Measurements from ENCODE around the gene NOXO1. TPM values are rescaled to one million over a fixed set of nuclear protein-coding genes. Genes with fewer than 3 reads are reported as not detected.
A peak's percentile ranks its signal among the peaks of the same experiment; 100 is the strongest.
"Not testable (repeated sequence)": the region's sequence is repeated elsewhere in the genome, so short reads cannot be mapped to it uniquely, and the experiment has no call there.

Gene NOXO1
- total RNA-seq, 1 experiment from 2014 or later, result not detected

DNA sequence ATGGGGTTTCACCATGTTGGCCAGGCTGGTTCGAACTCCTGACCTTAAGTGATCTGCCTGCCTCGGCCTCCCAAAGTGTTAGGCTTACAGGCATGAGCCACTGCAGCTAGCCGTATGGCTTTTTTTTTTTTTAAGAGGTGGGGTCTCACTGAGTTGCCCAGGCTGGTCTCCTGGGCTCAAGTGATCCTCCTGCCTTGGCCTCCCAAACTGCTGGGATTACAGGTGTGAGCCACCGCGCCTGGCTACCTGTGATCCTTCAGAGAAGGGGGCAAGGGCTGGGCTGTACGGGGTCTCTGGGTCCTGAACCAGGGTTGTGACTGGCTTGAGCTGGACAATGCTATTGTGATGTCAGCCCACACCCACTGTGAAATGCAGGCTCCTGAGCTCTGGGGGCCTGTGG is 14.8 kb downstream of the NOXO1 start, which contains the start of gene RNF151:
RNF151 (plus strand) TSS at position 397 of the 400 bp plus-strand sequence. CDS start 26 bp downstream, outside the sequence.
- DNase-seq (ENCODE audit: low spot score), result no peak
- in situ Hi-C loops (cut with HindIII; ENCODE audit: low sequenced_read_pairs), result loop anchor here (10.0 kb wide), 1 partner anchor 112 kb away; no protein-coding TSS in a partner anchor

DNA sequence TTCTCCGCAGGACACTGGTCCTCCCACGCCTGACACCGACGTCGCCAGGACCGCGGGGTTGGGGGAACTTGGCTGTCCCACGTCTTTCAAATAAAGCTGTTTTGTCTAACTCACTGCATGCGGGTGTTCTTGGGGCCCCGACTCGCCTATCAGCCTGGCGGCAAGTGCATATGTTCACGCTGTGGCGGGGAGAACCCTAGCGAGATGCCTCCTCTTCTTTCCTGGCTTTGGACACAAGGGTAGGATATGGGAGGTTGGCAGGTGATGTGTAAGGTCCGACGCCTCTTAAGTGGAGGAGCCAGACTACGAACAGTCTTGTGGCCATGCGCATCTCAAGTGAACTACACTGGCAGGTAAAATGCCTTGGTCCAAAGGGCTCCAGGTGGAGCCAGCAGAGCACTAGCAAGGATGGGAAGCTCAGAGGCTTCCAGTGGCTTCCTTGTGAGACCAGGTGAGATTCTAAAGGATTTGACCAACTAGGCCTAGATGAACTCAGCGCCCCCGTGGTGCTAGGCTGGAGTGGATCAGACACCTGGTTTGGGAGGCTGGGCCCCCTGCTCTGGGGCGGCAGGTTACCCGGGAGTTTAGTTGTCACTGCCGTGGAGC is 15.8 kb downstream of the NOXO1 start:
- in situ Hi-C loops (cut with HindIII; ENCODE audit: low sequenced_read_pairs), result loop anchor here (10.0 kb wide), 1 partner anchor 111 kb away; no protein-coding TSS in a partner anchor
- no peak for DNase-seq (ENCODE audit: low spot score)

DNA sequence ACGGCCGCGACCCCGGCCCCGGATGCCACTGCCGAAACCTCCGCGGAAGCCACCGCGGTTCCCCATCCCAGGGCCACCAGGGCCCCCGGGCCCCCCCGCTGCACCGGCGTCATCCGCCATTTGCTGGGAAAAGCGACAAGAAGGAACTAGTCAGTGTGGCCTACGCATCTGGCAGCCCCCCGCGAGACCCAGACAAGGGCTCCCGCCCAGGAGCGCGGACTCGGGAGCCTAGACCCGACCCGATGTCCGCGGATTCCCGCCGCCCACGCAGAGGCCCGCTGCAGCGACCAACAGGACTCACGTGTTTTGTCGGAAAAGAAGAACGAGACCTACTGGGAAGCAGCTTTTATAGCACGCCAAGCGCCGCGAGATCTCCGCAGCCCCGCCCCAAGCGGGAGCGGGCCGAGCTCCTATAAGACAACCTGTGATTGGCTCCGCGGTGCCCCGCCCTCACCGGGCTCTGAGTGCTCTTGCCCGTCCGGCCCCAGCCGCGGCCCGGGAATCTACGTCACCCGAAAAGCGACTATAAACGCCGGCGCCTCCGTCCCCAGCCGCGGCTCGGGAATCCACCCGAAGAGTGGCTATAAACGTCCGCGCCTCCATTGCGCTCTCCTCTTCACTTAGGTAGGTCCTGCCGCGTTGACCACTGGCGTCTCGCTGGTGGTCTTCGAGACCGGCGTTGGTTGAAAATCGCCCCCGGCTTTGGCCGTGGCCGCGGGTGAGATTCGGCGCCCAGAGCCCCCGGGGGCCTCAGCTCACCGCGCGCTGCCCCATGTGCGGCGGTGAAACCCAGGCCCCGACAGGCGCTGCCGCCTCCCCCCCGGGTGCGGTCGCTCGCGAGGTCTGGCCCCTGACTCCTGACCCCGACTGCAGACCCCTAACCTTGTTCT is 16.5 kb downstream of the NOXO1 start, which contains the start of gene RPS2:
RPS2 (minus strand) TSS at position 321 of the 890 bp plus-strand sequence; CDS start at position 120, 201 bp downstream.
- DNase-seq (ENCODE audit: low spot score), result peak; percentile 99
- in situ Hi-C loops (cut with HindIII; ENCODE audit: low sequenced_read_pairs), result loop anchor here (10.0 kb wide), 1 partner anchor 110 kb away; no protein-coding TSS in a partner anchor

DNA sequence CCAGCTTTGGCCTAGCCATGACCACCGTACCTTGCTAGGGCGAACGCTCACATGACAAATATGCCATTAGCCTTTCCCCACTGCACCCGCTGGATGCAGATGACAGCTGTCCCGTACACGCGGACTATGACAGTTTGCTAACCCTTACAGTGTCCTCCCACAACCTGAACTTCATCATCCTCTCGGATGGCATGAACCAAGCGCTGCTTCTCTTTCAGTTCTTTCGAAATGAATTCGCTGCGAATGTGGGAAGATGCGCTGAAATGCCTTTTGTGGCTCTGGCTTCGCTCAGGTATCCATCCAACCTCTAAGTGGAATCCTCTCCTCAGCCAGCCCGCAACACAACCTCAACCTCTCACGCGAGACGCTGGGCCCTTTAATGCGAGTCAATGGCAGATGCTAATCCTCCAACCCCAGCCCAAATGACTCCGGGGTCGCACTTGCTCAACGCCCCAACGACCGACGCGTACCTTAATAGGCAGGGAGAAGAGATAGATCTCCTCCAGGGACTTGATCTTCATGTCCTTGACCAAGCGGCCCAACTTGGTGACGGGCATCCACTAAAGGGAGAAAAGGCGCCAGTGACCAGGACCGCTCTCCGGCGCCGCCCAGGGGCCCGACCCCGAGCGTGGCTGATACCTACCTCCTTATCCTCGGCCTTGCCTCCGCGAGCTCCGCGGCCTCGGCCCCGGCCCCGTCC is 17.3 kb downstream of the NOXO1 start:
- peak; percentile 66 for DNase-seq (ENCODE audit: low spot score)
- in situ Hi-C loops (cut with HindIII; ENCODE audit: low sequenced_read_pairs), result loop anchor here (10.0 kb wide), 1 partner anchor 109 kb away; no protein-coding TSS in a partner anchor

DNA sequence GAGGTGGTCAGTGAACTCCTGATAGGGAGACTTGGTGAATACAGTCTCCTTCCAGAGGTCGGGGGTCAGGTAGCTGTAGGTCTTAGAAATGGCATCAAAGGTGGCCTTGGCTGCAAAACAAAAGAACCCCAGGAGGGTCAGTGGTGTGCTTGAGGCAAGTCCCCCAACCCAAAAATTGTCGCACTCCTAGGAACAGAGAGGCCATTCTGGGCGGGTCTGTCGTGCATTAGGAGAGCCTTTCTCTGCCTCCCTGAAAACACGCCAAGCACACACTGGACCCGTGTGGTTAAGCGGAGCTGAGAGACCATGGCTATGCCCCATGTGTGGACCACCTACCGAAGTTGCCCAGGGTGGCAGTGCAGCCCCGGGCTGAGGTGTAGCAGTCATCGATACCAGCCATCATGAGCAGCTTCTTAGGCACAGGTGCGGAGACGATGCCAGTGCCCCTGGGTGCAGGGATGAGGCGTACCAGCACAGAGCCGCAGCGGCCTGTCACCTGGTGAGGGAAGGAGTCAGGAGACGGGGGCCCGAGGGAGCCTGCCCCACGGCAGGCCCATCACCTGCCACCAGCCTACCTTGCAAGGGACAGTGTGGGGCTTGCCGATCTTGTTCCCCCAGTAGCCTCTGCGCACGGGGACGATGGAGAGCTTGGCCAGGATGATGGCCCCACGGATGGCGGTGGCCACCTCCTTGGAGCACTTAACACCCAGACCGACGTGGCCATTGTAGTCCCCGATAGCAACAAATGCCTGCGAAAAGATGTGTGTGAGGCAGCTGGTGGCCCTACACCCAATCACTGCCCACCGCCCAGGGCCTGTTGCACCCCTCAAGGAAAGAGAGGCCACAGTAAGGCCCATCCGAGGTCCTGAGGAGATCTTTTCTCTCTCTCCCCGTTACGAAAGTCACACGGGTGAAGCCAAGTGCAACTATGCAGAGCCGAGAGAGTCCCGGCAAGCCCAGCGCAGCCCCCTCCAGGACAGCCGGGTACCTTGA is 18.8 kb downstream of the NOXO1 start:
- in situ Hi-C loops (cut with HindIII; ENCODE audit: low sequenced_read_pairs), result loop anchor here (10.0 kb wide), 1 partner anchor 108 kb away; no protein-coding TSS in a partner anchor
- DNase-seq (ENCODE audit: low spot score), result not testable (repeated sequence)

DNA sequence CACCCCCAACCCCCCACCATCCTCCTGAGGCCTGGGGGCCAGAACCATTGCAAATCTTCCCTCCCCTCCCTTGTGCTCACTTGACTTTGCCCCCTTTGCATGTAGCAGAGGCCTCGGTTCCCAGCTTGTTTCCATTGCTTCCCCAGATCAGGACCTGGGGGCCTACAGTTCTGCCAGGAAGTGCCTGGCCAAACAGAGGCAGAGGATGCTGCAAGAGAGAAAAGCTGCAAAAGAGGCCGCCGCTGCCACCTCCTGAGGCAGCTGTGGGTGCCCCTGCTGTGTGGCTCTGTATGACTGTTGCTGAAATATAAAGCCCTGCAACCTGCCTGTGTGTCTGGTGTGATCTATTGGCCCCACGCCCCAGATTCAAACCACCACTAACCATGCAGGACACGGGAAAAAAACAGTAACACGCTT is 19.6 kb downstream of the NOXO1 start:
- in situ Hi-C loops (cut with HindIII; ENCODE audit: low sequenced_read_pairs), result loop anchor here (10.0 kb wide), 1 partner anchor 107 kb away; no protein-coding TSS in a partner anchor
- no peak for DNase-seq (ENCODE audit: low spot score)

DNA sequence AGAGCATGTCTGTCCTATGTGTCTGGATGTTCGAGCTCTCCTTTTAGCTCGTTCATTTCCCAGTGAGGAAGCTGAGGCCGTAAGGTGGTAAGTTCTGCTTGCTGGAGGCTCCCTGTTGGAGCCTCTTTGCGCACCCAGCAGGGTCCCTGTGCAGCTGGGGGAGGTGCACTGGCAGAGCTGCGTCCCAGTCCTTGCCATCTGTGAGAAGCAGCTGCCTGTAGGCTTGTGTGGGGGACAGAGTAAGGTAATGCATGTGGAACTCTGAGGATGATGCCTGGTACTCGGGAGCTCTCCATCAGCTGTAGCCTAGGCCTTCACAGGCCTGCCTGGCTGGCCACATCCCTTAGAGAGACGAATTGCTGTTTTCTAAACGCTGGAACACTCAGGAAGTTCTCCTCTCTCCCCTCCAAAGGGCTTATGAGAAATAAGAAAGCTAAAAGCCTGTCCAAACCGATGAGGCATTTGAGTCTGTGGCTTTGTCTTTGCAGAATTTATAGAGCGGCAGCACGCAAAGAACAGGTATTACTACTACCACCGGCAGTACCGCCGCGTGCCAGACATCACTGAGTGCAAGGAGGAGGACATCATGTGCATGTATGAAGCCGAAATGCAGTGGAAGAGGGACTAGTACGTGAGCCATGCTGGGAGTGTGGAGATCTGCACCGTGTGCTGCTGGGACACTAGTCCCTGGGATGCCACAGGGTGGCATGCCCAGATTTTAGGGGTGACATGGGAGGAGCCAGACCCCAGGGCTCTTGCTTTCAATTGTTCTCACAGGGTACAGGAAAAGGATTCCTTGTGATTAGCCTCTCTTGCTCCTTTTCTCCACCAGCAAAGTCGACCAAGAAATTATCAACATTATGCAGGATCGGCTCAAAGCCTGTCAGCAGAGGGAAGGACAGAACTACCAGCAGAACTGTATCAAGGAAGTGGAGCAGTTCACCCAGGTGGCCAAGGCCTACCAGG is 20.3 kb downstream of the NOXO1 start:
- DNase-seq (ENCODE audit: low spot score), result peak; percentile 56
- in situ Hi-C loops (cut with HindIII; ENCODE audit: low sequenced_read_pairs), result loop anchor here (10.0 kb wide), 1 partner anchor 106 kb away; no protein-coding TSS in a partner anchor

DNA sequence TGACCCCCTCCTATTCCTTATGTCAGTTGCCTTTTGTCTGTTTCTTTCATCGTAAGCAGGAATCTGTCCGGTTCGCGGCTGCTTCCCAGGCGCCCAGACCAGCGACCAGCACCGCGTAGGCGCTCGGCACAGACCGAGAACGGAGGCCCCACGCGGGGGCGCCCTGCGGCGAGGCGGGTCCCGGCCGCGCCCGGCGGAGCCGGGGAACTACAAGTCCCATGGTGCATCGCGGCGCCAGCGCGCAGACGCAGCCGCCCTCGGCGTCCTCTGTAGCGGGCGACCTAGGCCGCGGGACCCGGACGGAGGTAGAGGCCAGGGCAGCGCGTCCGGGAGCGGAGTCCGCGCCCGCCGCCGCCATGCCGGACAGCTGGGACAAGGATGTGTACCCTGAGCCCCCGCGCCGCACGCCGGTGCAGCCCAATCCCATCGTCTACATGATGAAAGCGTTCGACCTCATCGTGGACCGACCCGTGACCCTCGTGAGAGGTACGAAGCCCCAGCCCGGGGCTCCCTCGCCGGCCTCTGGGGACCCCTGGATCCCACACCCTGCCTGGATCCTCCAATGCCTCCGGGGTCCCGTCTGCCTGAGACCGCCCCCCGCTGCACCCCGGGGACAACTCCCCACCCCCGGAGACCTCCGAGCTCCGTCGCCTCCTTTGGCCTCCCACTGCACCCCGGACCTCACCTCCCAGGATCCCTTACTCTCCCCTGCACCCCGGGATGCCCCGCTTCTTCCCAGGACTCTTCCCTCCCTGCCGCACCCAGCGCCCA is 21.8 kb downstream of the NOXO1 start, which contains the start of gene NDUFB10:
NDUFB10 (plus strand) TSS at position 270 of the 771 bp plus-strand sequence; CDS start at position 357, 87 bp downstream.
- in situ Hi-C loops (cut with HindIII; ENCODE audit: low sequenced_read_pairs), result loop anchor here (10.0 kb wide), 1 partner anchor 105 kb away; no protein-coding TSS in a partner anchor
- peak; percentile 79 for DNase-seq (ENCODE audit: low spot score)

DNA sequence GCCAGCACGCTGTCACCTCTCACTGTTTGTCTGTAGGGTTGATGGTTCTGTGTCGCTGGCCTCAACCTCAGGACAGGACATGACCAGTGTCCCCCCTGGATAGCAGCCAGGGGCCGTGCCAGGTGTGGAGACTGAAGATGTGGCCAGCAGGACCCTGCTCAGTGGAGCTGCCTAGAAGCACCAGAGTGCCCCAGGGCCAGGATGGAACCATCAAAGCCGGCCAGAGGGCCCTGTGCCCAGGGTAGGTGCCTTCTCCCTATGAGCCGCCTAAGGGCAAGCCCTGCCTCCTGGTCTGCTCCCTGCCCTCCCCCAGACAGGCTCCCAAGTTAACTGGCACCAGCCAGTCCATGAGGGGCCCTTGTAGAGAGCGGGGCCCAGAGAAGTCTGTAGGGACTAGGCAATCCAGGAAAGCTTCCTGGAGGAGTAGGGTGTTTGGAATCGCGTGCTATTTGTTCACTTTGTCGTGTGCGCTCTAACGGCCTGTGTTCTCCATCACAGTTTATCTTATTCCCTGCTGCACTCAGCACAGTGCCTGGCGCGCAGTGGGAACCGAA is 22.5 kb downstream of the NOXO1 start:
- in situ Hi-C loops (cut with HindIII; ENCODE audit: low sequenced_read_pairs), result no loop called here
- no peak for DNase-seq (ENCODE audit: low spot score)

DNA sequence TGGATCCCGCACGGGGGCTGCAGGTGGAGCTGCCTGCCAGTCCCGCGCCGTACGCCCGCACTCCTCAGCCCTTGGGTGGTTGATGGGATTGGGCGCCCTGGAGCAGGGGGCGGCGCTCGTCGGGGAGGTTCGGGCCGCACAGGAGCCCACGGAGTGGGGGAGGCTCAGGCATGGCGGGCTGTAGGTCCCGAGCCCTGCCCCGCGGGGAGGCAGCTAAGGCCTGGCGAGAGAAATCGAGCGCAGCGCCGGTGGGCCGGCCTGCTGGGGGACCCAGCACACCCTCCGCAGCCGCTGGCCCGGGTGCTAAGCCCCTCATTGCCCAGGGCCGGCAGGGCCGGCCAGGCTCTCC is 23.2 kb downstream of the NOXO1 start:
- DNase-seq (ENCODE audit: low spot score); in situ Hi-C loops (cut with HindIII; ENCODE audit: low sequenced_read_pairs): not testable (repeated sequence)

DNA sequence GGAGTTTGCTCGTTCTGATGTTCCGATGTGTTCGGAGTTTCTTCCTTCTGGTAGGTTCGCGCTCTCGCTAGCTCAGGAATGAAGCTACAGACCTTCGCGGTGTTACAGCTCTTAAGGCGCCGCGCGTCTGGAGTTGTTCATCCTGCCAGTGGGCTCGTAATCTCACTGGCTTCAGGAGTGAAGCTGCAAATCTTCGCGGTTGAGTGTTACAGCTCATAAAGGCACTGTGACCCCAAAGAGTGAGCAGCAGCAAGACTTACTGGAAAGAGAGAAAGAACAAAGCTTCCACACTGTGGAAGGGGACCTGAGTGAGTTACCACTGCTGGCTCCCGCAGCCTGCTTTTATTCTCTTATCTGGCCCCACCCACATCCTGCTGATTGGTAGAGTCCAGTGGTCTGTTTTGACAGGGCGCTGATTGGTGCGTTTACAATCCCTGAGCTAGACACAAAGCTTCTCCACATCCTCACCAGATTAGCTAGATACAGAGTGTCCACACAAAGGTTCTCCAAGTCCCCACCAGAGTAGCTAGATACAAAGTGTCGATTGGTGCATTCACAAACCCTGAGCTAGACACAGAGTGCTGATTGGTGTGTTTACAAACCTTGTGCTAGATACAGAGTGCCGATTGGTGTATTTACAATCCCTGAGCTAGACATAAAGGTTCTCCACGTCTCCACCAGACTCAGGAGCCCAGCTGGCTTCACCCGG is 23.7 kb downstream of the NOXO1 start:
- DNase-seq (ENCODE audit: low spot score); in situ Hi-C loops (cut with HindIII; ENCODE audit: low sequenced_read_pairs): not testable (repeated sequence)

DNA sequence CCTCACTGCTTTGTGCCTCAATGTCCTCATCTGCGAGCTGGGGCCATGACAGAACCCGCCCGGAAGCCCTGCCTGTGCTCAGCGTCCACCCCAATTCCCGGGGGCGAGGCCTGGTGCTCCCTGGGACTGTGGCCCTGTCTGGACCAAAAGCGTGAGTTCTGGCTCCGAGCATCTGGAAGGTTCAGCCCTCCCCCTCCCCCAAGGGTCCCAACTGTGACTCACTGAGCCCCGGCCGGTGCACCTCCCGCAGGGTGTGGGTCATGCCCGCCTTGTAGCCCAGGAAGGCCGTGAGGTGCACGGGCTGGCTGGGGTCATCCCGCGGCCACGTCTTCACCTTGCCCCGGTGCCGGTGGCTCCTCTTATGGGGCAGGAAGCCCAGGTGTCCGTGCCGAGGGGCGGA is 27.5 kb downstream of the NOXO1 start:
- no peak for DNase-seq (ENCODE audit: low spot score)

DNA sequence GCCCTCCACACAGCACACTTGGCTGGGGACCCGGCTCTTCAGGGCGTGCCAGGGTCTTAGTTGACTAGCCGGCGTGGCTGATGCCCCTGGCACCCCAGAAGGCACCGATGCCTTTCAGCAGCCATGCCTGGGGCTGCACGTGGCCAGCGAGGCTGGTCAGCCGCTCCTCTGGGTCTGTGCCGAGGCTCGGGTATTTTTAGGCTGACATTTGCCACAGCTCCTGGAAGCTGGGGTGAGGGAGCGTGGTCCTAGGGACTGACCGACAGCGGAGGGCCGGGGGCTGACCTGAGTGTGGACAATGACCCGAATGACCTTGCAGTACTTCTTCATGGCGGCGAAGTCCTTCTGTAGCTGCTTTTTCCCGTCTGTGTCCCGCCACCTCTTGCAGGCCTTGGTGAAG is 30.7 kb downstream of the NOXO1 start:
- in situ Hi-C loops (cut with HindIII; ENCODE audit: low sequenced_read_pairs), result no loop called here
- no peak for DNase-seq (ENCODE audit: low spot score)

More for the DNA sequence above, 27.5 kb downstream of the NOXO1 start:
- in situ Hi-C loops (cut with HindIII; ENCODE audit: low sequenced_read_pairs), result no loop called here

DNA sequence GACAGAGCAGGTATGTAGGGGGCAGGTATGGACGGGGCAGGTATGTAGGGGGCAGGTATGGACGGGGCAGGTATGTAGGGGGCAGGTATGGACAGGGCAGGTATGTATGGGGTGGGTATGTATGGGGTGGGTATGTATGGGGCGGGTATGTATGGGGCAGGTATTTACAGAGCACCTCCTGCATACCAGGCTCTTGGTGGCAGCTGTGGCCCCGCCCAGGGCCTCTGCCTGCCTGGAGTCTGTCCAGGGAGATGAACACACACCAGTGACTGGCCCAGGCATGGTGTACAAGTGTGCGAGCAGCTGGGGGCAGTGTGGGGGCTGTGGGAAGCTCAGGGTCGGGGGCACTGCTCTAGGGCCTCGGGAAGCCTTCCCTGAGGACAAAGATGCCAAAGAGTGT is 31.2 kb downstream of the NOXO1 start:
- no peak for DNase-seq (ENCODE audit: low spot score)
- in situ Hi-C loops (cut with HindIII; ENCODE audit: low sequenced_read_pairs), result no loop called here

DNA sequence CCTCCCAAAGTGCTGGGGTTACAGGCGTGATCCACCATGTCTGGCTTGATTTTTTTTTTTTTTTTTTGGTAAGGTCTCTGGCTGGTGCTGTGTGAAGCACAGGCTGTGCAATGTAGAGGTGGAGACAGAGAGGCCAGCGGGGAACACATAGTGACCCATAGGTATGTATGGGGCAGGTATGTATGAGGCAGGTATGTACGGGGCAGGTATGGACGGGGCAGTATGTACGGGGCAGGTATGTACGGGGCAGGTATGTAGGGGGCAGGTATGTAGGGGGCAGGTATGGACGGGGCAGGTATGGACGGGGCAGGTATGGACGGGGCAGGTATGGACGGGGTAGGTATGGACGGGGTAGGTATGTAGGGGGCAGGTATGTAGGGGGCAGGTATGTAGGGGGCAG is 31.8 kb downstream of the NOXO1 start:
- in situ Hi-C loops (cut with HindIII; ENCODE audit: low sequenced_read_pairs), result no loop called here
- DNase-seq (ENCODE audit: low spot score), result no peak
